Stimulated activated CD8-positive, alpha-beta memory T cell treated with anti-CD3 and anti-CD28 coated beads, Interleukin-12 subunit alpha, Interleukin-12 subunit beta, amount 100 ng/mL, for 24 hours (primary cell): ENCODE data around the gene AP5M1.
"Not testable (repeated sequence)": the region's sequence is repeated elsewhere in the genome, so short reads cannot be mapped to it uniquely, and the experiment has no call there.

Experiments used
- DNase-seq: peaks from one replicate; pipeline ENCODE4 v3.0.0-alpha.2; 2020; ENCODE audit errors: extremely low read depth

Gene AP5M1

GRCh38 chr14:57268161-57269069 is at the start of gene AP5M1, which contains the start of gene EXOC5:
Gene AP5M1 (plus strand): TSS chr14:57268971. CDS start chr14:57269315, 344 bp downstream.
Gene EXOC5 (minus strand): TSS chr14:57268905. CDS start chr14:57268648, 257 bp downstream.
- peak; percentile 76 for DNase-seq

- no peak for DNase-seq
Measured at GRCh38 chr14:57221931-57222330, 46.8 kb upstream of the AP5M1 start.

- DNase-seq, result no peak
Measured at GRCh38 chr14:57227083-57227482, 41.7 kb upstream of the AP5M1 start.

GRCh38 chr14:57228320-57228719 is 40.5 kb upstream of the AP5M1 start:
- not testable (repeated sequence) for DNase-seq

GRCh38 chr14:57232006-57232405 is 36.8 kb upstream of the AP5M1 start:
- no peak for DNase-seq

- not testable (repeated sequence) for DNase-seq
Measured at GRCh38 chr14:57240115-57240514, 28.7 kb upstream of the AP5M1 start.

- no peak for DNase-seq
Measured at GRCh38 chr14:57243320-57243719, 25.5 kb upstream of the AP5M1 start.

GRCh38 chr14:57244106-57244505 is 24.7 kb upstream of the AP5M1 start:
- DNase-seq, result no peak

- no peak for DNase-seq
Measured at GRCh38 chr14:57245941-57246340, 22.8 kb upstream of the AP5M1 start.

- DNase-seq, result no peak
Measured at GRCh38 chr14:57246933-57247657, 21.7 kb upstream of the AP5M1 start.

GRCh38 chr14:57254884-57255283 is 13.9 kb upstream of the AP5M1 start:
- no peak for DNase-seq

- not testable (repeated sequence) for DNase-seq
Measured at GRCh38 chr14:57258221-57258620, 10.6 kb upstream of the AP5M1 start.

- DNase-seq, result no peak
Measured at GRCh38 chr14:57259672-57260071, 9.1 kb upstream of the AP5M1 start.

GRCh38 chr14:57261604-57262003 is 7.2 kb upstream of the AP5M1 start:
- no peak for DNase-seq

GRCh38 chr14:57262117-57262516 is 6.7 kb upstream of the AP5M1 start:
- no peak for DNase-seq

- no peak for DNase-seq
Measured at GRCh38 chr14:57266065-57266464, 2.7 kb upstream of the AP5M1 start.

- no peak for DNase-seq
Measured at GRCh38 chr14:57273236-57273635, 4.5 kb downstream of the AP5M1 start.

- DNase-seq, result no peak
Measured at GRCh38 chr14:57274551-57274950, 5.8 kb downstream of the AP5M1 start.

- no peak for DNase-seq
Measured at GRCh38 chr14:57275023-57275664, 6.4 kb downstream of the AP5M1 start.

- DNase-seq, result no peak
Measured at GRCh38 chr14:57277062-57277461, 8.3 kb downstream of the AP5M1 start.

GRCh38 chr14:57287745-57288144 is 19.0 kb downstream of the AP5M1 start:
- no peak for DNase-seq

GRCh38 chr14:57290751-57291150 is 22.0 kb downstream of the AP5M1 start:
- no peak for DNase-seq
